ENCODE results near the gene ZNF358.

ZNF358 gene

GRCh38 chr19:7559102-7559501, 43.2 kb downstream of the ZNF358 start:
- DNase-seq (ENCODE audit: low read depth), result no peak

DNA sequence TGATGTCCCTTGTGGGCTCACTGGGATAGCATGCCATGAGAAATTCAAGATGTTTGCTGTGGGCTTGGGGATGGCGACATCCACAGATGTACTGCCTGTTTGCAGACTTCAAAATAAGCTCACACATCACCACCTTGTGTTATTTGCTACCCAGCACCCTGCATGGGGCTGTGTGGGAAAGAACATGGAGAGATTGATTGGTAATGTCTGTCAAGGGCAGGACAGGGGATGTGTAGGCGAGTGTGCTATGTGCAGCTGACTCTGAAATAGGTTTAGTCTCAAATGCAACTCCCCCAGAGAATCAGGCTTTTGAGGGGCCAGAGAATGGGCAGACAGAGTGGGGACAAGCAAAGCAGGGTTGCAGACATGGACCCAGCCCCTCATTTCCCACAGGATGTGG, 44.4 kb downstream of the ZNF358 start:
- no peak for DNase-seq (ENCODE audit: low read depth)

- no peak for DNase-seq (ENCODE audit: low read depth)
Measured at GRCh38 chr19:7561325-7561724, 45.4 kb downstream of the ZNF358 start.

DNA sequence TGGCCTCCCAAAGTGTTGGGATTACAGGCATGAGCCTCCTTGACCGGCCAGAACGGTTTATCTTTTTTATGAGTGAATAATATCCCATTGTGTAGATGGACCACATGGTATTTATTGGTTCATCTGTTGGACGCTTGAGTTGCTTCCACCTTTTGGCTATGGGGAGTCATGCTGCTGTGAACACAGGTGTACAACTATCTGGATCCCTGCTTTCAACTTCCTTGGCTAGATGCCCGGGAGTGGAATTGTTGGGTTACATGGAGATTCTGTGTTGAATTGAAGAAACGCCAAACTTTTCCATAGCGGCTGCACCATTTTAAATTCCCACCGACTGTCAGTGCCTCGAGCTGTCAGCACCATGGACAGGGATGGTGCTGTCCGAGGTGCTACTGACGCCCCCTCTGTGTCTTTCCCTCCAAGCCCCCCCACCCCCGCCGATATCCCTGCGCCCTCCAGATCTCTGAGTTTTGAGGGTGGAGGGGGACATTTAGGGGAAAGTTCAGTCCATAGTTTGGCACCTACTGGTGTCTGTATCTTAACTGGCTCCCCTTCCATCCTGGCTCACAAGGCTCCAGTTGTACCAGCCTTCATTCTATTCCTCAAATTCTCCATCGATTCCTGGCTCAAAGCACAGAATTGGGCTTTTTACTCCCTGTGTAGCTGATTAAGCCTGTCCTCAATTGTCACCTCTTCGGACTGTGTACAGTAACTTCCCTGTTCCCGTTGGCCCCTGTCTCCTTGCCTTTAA, 46.9 kb downstream of the ZNF358 start:
- DNase-seq (ENCODE audit: low read depth), result no peak

DNA sequence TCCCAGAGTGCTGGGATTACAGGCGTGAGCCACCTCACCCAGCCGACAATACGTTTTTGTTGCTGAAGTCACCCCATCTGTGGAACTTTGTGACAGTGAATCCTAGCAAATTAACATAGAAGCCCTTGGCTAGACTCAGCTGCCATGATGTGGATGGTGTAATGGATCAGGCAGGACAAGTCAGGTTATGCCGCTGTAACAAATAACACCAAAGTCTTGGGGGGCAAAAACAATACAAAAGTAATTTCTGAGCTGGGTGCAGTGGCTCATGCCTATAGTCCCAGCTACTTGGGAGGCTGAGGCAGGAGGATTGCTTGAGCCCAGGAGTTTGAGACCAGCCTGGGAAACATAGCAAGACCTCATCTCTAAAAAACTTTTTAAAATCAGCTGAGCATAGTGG, 49.0 kb downstream of the ZNF358 start:
- DNase-seq (ENCODE audit: low read depth), result no peak

DNA sequence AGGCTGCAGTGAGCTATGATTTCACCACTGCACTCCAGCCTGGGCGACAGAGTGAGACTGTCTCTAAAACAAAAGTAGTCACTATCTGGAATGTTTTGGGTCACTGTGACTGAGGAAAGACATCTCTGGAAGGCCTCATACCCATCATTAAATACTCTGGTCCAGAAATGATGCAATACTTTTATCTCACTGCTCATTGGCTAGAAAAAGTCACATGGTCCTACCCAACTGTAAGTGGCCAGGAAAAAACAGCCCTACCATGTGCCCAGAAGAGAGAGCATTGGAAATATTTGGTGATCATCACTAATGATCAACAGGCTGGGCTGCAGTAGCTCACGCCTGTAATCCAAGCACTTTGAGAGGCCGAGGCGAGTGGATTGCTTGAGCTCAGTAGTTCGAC, 49.4 kb downstream of the ZNF358 start:
- DNase-seq (ENCODE audit: low read depth), result no peak

Measured in GM04504 (cell line).